ENCODE data around the gene AUTS2.
"Not testable (repeated sequence)": the region's sequence is repeated elsewhere in the genome, so short reads cannot be mapped to it uniquely, and the experiment has no call there.

AUTS2 gene

DNA sequence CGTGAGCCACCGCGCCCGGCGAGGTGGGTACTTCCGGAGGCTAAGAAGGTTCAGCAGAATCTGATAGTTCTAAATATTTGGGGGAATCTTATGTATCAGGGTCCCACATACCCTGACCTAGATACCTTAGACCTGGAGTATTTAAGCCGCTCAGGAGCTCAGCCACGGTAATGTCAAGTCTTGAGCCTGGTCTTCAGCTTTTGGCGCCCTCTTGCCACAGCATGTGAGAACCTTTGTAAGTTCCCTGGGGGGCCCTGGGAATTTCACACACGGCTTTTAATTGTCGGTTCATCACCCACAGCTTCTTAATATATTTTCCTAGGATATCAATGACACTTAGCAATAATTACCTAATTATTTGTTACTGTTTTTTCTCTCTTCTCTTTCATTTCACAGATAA lies 1209.4 kb downstream of the AUTS2 start:
- no peak overlapping the region for H3K27ac ChIP-seq
- no peak overlapping the region for H3K4me3 ChIP-seq

GRCh38 chr7:70808876-70809275 lies 1210.6 kb downstream of the AUTS2 start:
- no peak overlapping the region for H3K27ac ChIP-seq
- no peak overlapping the region for H3K4me3 ChIP-seq

DNA sequence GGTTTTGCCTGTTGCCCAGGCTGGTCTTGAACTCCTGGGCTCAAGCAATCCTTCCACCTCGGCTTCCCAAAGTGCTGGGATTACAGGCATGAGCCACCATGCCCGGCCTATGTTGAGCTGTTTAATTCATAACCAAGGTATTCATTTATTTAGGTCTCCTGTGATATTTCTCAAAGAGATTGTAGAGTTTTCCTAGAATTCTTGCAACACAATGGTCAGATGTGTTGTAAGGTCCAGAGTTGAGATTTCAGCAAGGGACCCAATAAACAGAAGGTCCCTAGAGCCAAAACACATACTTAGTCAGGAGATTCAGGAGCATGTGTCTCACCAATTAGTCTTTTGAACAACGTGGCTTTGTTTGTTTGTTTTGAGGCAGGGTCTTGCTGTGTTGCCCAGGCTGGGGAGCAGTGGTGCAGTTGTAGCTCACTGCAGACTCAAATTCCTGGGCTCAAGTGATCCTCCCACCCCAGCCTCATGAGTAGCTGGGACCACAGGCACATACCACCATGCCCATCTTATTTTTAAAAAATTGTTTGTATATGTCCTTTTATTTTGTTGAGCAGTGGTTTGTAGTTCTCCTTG lies 1212.4 kb downstream of the AUTS2 start:
- no peak overlapping the region for H3K27ac ChIP-seq
- no peak overlapping the region for H3K4me3 ChIP-seq

DNA sequence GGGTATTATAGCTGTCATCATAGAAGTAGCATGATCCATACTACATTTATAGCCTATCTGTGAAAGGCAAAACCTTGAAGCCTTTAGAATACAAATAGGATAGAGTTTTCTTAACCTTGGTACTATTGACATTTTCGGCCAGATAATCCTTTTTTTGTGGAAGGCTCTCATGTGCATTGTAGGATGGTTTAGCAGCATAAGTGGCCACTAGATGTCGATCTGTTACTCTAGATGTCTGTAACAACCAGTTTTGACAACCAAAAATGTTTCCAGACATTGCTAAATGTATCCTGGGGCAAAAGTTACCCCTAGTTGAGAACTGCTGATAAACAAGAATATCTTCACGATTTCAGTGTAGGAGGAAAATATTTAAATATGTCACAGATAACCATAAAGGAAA lies 1214.2 kb downstream of the AUTS2 start:
- Histone ChIP-seq H3K4me3 (no peak overlapping the region), H3K27ac (no peak overlapping the region)

DNA sequence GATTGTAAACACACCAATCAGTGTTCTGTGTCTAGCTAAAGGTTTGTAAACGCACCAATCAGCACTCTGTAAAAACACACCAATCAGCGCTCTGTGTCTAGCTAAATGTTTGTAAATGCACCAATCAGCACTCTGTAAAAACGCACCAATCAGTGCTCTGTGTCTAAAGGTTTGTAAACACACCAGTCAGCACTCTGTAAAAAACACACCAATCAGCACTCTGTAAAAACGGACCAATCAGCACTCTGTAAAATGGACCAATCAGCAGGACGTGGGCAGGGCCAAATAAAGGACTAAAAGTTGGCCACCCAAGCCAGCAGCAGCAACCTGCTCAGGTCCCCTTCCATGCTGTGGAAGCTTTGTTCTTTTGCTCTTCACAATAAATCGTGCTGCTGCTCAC lies 1224.2 kb downstream of the AUTS2 start:
- not testable (repeated sequence) for H3K4me3 ChIP-seq, H3K27ac ChIP-seq

DNA sequence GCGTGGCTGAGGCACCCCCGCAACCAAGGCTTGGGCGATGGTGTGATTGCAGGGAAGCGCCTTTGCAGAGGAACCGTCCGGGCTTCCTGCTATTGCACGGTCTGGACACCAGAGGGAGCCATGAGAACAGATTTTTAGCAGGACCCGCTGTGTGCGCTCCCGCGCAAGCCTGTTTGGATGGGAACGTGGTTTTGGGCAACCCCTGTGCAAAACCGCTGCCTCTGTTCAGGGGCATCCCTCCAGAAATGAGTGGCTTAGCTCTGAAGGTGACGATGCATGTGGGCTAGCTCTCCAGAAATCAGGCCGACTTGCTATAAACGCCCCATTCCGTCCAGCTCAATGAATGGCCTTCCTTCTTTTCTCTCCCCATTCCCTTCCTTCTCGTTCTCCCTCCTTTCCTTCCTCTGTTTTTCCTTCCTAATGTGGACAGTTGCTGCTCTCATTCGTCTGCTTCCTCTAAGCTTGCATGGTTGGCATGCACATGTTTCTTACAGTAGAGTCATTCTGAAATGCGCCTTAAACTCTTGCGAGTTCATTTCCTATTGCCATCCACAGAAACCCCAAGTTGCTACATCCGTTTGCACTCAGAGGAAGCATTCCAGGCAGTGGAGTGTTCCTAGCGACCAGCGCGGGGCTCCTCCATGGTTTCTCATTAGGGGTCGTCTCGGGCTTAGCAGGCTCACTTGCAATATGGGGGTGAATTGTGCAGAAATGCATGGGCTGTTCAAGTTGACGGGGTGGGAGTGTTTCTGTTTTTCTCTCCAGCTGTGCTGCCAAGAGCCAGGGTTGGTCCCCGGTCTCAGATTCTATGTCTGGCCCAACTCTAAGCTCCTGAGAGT lies 1231.2 kb downstream of the AUTS2 start:
- H3K4me3 ChIP-seq: no peak overlapping the region
- no peak overlapping the region for H3K27ac ChIP-seq

DNA sequence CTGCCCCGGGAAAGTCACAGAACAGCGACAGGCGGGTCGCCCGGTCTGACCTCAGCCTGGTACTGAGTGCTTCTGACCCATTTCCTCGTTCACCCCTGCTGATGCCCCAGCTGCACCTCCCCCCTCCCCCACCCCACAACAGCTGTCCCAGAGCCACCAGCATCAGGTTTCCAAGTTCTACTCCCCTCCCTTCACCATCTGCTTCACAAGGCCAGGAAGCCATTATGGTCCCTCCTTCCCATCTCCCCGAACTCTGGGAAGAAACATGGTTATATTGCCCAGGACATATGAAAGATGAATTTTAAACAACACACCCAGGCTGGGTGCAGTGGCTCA lies 1231.8 kb downstream of the AUTS2 start:
- Histone ChIP-seq H3K4me3 (no peak overlapping the region), H3K27ac (no peak overlapping the region)

DNA sequence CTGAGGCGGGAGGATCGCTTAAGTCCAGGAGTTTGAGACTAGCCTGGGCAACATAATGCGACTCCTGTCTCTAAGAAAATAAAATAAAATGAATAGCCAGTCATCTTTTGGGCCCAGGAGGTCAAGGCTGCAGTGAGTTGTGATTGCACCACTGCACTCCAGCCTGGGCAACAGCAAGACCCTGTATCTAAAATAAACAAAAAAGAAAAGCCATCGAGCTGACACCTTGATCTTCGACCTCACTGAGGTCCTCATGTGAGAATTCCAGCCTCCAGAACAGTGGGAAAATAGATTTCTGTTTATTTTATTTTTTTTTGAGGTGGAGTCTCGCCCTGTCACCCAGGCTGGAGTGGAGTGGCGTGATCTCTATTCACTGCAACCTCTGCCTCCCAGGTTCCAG lies 1232.2 kb downstream of the AUTS2 start:
- H3K4me3 ChIP-seq: no peak overlapping the region
- H3K27ac ChIP-seq: no peak overlapping the region

DNA sequence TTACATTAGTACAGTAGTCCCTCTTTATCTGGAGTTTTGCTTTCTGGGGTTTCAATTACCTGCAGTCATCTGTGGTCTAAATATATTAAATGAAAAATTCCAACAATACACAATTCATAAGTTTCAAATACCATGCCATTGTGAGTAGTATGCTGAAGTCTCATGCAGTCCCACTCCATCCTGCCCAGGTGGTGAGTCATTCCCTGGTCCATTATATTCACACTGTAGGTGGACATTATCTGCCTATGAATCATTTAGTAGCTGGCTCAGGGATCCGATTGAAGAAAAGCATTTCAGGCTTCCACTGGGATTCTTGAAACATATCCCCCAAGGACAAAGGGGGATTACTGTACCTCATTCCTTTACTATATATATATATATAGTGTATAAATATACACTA lies 1235.5 kb downstream of the AUTS2 start:
- no peak overlapping the region for H3K27ac ChIP-seq

DNA sequence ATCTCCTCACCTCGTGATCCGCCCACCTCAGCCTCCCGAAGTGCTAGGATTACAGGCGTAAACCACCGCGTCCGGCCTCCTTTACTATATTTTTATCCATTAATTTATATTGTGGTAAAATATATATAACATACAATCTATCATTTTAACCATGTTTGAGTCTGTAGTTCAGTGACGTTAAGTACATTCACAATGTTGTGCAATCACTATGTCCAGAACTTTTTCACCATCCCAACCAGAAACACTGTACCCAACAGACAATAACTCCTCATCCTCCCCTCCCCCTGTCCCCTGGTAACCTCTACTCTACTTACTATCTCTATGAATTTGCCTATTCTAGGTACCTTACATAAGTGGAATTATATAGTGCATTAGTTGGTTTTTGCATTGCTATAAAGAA lies 1236.1 kb downstream of the AUTS2 start:
- no peak overlapping the region for H3K4me3 ChIP-seq
- no peak overlapping the region for H3K27ac ChIP-seq

More for the DNA sequence above, 1235.5 kb downstream of the AUTS2 start:
- H3K4me3 ChIP-seq: no peak overlapping the region

- Histone ChIP-seq H3K27ac (no peak overlapping the region), H3K4me3 (no peak overlapping the region)
Observed at GRCh38 chr7:70835658-70836057, 1237.4 kb downstream of the AUTS2 start.

GRCh38 chr7:70836279-70836678 lies 1238.0 kb downstream of the AUTS2 start:
- H3K27ac ChIP-seq: no peak overlapping the region
- no peak overlapping the region for H3K4me3 ChIP-seq

DNA sequence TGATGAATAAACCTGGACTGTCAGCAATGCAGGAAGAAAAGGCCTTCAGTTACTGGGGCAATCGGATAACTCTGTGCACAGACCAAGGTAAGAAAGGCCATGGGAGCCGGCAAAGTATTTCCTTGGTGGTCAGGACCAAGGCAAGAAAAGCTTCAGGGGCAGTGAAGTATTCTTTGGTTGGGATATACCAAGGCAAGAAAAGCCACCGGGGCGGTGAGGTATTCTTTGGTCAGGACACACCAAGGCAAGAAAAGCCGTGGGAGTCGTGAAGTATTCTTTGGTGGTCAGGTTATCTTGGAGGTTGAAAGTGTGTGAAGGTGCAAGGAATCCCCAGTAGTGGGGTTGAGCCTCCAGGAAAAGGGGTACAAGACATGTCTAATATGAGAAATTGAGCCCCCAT lies 1238.7 kb downstream of the AUTS2 start:
- H3K4me3 ChIP-seq: no peak overlapping the region
- no peak overlapping the region for H3K27ac ChIP-seq

DNA sequence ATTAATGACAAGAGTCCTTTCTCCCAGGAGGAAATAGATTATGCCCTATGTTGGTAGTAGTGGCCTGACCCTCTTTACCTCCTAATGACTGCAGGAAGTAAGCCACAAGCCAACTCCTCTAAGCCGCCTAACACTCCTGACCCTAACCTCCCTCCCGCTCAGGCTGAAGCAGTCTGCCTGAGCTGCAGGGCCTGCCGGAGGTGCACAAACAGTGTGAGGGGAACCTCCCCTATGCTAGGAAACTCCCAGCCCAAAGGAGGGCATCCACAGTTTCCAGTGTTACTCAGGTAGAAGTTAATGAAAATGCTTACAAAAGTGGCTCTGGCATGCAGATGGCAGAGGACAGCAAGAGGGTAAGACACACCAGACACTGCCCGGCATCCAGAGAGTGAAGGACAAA lies 1239.3 kb downstream of the AUTS2 start:
- H3K4me3 ChIP-seq: no peak overlapping the region
- no peak overlapping the region for H3K27ac ChIP-seq

DNA sequence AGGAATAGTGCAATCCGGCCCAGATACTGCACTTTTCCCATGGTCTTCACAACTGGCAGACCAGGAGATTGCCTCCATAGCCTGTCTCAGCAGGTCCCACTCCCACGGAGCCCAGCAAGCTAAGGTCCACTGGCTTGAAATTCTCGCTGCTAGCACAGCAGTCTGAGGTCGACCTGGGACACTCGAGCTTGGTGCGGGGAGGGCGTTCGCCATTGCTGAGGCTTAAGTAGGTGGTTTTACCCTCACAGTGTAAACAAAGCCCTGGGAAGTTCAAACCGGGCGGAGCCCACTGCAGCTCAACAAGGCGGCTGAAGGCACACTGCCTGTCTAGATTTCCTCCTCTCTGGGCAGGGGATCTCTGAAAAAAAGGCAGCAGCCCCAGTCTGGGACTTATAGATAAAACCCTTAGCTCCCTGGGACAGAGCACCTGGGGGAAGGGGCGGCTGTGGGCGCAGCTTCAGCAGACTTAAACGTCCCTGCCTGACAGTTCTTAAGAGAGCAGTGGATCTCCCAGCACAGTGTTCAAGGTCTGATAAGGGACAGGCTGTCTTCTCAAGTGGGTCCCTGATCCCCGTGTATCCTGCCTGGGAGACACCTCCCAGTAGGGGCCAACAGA lies 1240.1 kb downstream of the AUTS2 start:
- Histone ChIP-seq H3K4me3 (no peak overlapping the region), H3K27ac (no peak overlapping the region)
